T47D (cell line): ENCODE results near the gene FAM89B.

ENCODE experiments used
- DNase-seq, 2 experiments: peaks; one replicate each; pipeline versions ENCODE4 v3.0.0 to v3.0.0-alpha.2; 2011 to 2012; ENCODE audit warnings: low read depth in 1 of 2, low spot score in 1 of 2
- JUND ChIP-seq: IDR thresholded peaks from 2 replicates; pipeline ENCODE4 v1.6.1; 2012; ENCODE audit warnings: low read depth
- in situ Hi-C: cut with HindIII; loops from 2 replicates; pipeline ENCODE4 v1.10.0; 2016; ENCODE audit warnings: low sequenced_read_pairs, low pct_unique_long_range_greater_than_20kb

The FAM89B gene

GRCh38 chr11:65619281-65619928, 47.1 kb downstream of the FAM89B start:
- no peak for TF ChIP-seq JUND
- in situ Hi-C loops: no loop called here
- DNase-seq: no peak

GRCh38 chr11:65620666-65621065, 48.3 kb downstream of the FAM89B start:
- DNase-seq: no peak
- in situ Hi-C loops: no loop called here
- no peak for TF ChIP-seq JUND

- TF ChIP-seq JUND: no peak
- no peak for DNase-seq
- in situ Hi-C loops: no loop called here
Observed at GRCh38 chr11:65621460-65621859, 49.1 kb downstream of the FAM89B start.

- DNase-seq: no peak
- in situ Hi-C loops: no loop called here
- TF ChIP-seq JUND: no peak
Observed at GRCh38 chr11:65622011-65622410, 49.7 kb downstream of the FAM89B start.

- in situ Hi-C loops: no loop called here
- no peak for DNase-seq
- TF ChIP-seq JUND: no peak
Observed at GRCh38 chr11:65623177-65623576, 50.8 kb downstream of the FAM89B start.
